ENCODE results near the gene KCNJ8.
"Not testable (repeated sequence)": the region's sequence is repeated elsewhere in the genome, so short reads cannot be mapped to it uniquely, and the experiment has no call there.

KCNJ8 gene

GRCh38 chr12:21786041-21786531 is 11.6 kb upstream of the KCNJ8 start:
- DNase-seq: no peak

- DNase-seq: not testable (repeated sequence)
Observed at GRCh38 chr12:21782723-21783122, 8.2 kb upstream of the KCNJ8 start.

GRCh38 chr12:21780786-21781185 is 6.3 kb upstream of the KCNJ8 start:
- DNase-seq: no peak

GRCh38 chr12:21776175-21776574 is 1.7 kb upstream of the KCNJ8 start:
- peak in 2 of 58 donors; percentile 0 to 1 for DNase-seq

- DNase-seq: no peak
Observed at GRCh38 chr12:21775133-21775820, 771 bp upstream of the KCNJ8 start.

GRCh38 chr12:21773806-21774205 is 700 bp downstream of the KCNJ8 start:
- DNase-seq: no peak

- DNase-seq: peak in 9 of 58 donors; percentile 1 to 16 (median 4)
Observed at GRCh38 chr12:21773263-21773741, 1.2 kb downstream of the KCNJ8 start.

- DNase-seq: no peak
Observed at GRCh38 chr12:21771311-21771710, 3.2 kb downstream of the KCNJ8 start.

GRCh38 chr12:21769307-21769706 is 5.2 kb downstream of the KCNJ8 start:
- no peak for DNase-seq

GRCh38 chr12:21766403-21766802 is 8.1 kb downstream of the KCNJ8 start:
- no peak for DNase-seq

GRCh38 chr12:21764950-21765349 is 9.6 kb downstream of the KCNJ8 start:
- no peak for DNase-seq

GRCh38 chr12:21764065-21764464 is 10.4 kb downstream of the KCNJ8 start:
- DNase-seq: no peak

- DNase-seq: no peak
Observed at GRCh38 chr12:21763531-21763930, 11.0 kb downstream of the KCNJ8 start.

- DNase-seq: no peak
Observed at GRCh38 chr12:21759737-21760136, 14.8 kb downstream of the KCNJ8 start.

GRCh38 chr12:21757735-21758134 is 16.8 kb downstream of the KCNJ8 start:
- no peak for DNase-seq

- DNase-seq: no peak
Observed at GRCh38 chr12:21756699-21757098, 17.8 kb downstream of the KCNJ8 start.

- DNase-seq: no peak
Observed at GRCh38 chr12:21751517-21751916, 23.0 kb downstream of the KCNJ8 start.

- DNase-seq: no peak
Observed at GRCh38 chr12:21745258-21745657, 29.2 kb downstream of the KCNJ8 start.

GRCh38 chr12:21731144-21731543 is 43.4 kb downstream of the KCNJ8 start:
- DNase-seq: no peak

- DNase-seq: no peak
Observed at GRCh38 chr12:21725731-21726130, 48.8 kb downstream of the KCNJ8 start.

GRCh38 chr12:21718944-21719650 is 55.4 kb downstream of the KCNJ8 start:
- DNase-seq: no peak

- DNase-seq: no peak
Observed at GRCh38 chr12:21718403-21718802, 56.1 kb downstream of the KCNJ8 start.

GRCh38 chr12:21717767-21718166 is 56.7 kb downstream of the KCNJ8 start:
- DNase-seq: no peak

Data from anterior cingulate cortex (tissue), 58 donors.